Fibroblast of pulmonary artery (primary cell): ENCODE data around the gene RRBP1.

Experiments
- DNase-seq: peaks from one replicate; pipeline ENCODE4 v3.0.0-alpha.2; 2010; ENCODE audit warnings: low read depth
- H3K4me3 ChIP-seq: replicated peaks from 2 replicates; pipeline ENCODE4 v1.5.1; 2011; ENCODE audit warnings: low read depth, mild to moderate bottlenecking, control low read depth, low read length, moderate library complexity
- TF ChIP-seq, protein P1 (sequence below): IDR thresholded peaks from 2 replicates; pipeline ENCODE4 v1.5.1; 2011; ENCODE audit warnings: mild to moderate bottlenecking, control low read depth, low read length, inconsistent platforms; ENCODE audit errors: missing control alignments

Gene RRBP1

DNA sequence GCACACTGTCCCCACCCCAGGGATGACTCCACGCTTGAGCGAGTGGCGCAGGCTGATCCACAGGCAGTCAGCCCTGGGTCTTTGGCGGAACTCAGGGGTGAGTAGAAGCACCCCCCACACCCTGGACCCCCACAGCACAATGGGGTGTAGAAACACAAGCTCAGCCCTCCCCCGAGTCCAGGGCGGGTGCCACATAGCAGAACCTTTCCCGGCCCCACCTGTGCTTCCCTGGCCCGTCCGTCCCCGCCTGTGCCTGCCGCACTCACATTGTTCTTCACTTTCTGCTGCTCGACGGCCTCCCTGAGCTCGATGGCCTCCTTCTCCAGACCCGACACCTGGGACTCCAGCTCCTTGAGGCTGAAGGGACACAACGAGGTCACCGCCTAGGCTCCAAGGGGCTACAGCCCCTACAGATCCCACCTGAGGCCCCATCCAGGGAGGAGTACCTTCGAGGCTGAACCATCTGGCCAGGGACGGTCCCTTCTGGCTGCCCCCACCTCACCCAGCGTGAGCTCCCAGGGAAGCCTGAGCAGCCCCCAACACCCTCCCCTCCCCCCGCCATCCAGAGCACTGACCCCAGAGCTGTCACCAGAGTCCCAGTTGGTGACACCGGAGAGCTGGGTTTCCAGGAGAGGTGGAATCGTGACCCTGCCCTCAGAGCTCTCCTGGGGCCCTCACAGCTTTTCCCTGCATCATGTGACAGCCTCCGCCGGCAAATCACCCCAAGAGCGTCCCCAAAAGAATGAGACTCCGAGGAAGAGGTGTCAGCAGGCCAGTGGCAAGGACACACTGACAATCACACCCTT lies 56.6 kb downstream of the RRBP1 start:
- H3K4me3 ChIP-seq = no peak overlapping the region
- TF ChIP-seq, protein P1, sequence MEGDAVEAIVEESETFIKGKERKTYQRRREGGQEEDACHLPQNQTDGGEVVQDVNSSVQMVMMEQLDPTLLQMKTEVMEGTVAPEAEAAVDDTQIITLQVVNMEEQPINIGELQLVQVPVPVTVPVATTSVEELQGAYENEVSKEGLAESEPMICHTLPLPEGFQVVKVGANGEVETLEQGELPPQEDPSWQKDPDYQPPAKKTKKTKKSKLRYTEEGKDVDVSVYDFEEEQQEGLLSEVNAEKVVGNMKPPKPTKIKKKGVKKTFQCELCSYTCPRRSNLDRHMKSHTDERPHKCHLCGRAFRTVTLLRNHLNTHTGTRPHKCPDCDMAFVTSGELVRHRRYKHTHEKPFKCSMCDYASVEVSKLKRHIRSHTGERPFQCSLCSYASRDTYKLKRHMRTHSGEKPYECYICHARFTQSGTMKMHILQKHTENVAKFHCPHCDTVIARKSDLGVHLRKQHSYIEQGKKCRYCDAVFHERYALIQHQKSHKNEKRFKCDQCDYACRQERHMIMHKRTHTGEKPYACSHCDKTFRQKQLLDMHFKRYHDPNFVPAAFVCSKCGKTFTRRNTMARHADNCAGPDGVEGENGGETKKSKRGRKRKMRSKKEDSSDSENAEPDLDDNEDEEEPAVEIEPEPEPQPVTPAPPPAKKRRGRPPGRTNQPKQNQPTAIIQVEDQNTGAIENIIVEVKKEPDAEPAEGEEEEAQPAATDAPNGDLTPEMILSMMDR = no peak
- no peak for DNase-seq

- H3K4me3 ChIP-seq = no peak overlapping the region
- DNase-seq = no peak
- TF ChIP-seq, protein P1 = no peak
These were observed 57.3 kb downstream of the RRBP1 start for GRCh38 chr20:17624551-17625245.

- TF ChIP-seq, protein P1 = no peak
- no peak overlapping the region for H3K4me3 ChIP-seq
- no peak for DNase-seq
These were observed 58.0 kb downstream of the RRBP1 start for GRCh38 chr20:17624070-17624469.

- no peak for DNase-seq
- no peak overlapping the region for H3K4me3 ChIP-seq
- TF ChIP-seq, protein P1 = no peak
These were observed 59.1 kb downstream of the RRBP1 start for GRCh38 chr20:17622851-17623508.

DNA sequence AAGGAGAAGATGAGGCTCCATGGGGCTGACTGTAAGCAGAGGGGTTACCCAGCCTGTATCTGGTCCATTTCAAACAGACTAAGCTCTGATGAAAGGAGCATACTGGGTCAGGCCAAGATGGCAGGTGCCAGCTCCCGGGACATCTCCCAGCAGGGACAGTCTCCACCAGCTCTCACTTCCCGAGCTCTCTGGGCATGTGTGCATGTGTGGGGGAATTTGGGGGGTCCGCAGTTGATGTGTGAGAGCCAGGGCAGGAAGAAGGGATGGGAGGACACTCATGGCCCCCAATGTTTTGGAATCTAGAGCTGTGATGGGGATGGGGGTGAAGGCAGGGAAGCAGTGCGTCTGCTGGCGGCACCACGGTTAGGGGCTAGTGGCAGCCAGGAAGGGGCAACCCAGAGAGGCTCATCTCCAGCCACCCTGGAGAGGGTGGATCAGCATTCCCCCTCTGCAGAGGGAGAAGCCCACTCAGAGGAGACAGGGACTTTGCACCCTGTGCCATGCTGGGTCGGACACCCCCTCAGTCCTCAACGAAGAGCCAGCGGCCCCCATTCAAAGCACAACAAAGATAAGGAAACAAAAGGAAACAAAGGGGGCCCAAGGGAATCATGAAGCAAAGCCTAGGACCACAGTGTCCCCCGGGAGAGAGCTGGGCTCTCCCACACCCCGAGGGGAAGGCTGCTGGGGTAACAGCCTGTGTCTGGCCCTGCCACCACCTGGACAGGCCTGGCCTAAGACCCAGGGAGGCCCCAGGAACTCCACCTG lies 59.8 kb downstream of the RRBP1 start:
- TF ChIP-seq, protein P1 = no peak
- no peak for DNase-seq
- H3K4me3 ChIP-seq = no peak overlapping the region

- no peak overlapping the region for H3K4me3 ChIP-seq
- no peak for DNase-seq
- TF ChIP-seq, protein P1 = no peak
These were observed 60.6 kb downstream of the RRBP1 start for GRCh38 chr20:17621229-17621968.
